HG03354 (cell line): ENCODE data around the gene NTF4.
"Not testable (repeated sequence)": the region's sequence is repeated elsewhere in the genome, so short reads cannot be mapped to it uniquely, and the experiment has no call there.

Source experiments
- ATAC-seq: cut with Tn5 transposase; IDR thresholded peaks from one replicate; pipeline ENCODE4 v1.9.1; 2021; ENCODE audit warnings: mild to moderate bottlenecking; ENCODE audit not compliant: unreplicated experiment, poor library complexity, severe bottlenecking

Gene NTF4

GRCh38 chr19:49092686-49093085, 28.1 kb upstream of the NTF4 start:
- ATAC-seq = no peak

DNA sequence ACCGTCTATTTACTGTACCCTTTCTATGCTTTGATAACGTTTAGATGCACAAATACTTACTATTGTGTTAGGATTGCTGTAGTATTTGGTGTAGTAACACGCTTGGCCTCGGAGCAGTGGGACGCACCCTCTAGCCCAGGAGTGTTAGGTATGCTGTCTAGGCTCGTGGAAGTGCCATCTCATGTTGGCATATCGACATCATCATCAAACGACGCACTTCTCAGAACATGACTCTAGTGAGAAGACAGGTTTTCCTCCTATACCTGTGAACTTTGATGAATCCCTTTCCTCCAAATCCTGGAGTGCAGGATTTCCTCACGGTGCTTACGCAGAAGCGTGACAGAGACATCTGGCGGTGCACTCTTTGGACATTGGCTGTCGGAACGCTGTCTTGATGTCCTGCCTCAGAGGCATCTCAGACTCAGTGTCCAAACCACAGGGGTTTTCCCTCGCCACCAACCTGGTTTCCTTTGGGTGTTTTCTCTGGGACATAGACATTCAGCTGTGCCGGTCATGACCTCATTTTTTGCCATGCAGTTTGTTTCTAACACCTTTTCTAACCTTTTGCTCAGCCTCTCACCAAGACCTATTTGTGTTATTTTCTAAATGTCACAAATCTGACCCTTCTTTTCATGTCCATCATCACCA, 26.9 kb upstream of the NTF4 start:
- no peak for ATAC-seq

DNA sequence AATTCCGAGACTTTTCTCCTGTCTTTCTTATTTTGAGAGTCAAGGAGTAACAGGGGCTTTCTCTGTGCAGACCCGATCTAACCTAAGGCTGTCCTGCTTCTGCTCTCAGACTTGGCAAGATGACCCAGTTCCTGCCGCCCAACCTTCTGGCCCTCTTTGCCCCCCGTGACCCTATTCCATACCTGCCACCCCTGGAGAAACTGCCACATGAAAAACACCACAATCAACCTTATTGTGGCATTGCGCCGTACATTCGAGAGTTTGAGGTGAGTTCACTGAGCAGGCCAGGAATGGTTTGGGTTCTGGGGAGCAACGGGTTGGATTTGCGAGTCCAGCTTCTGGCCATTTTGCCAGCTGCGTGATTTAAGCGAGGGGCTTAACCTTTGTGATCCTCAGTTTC, 21.7 kb upstream of the NTF4 start:
- ATAC-seq = no peak

- no peak for ATAC-seq
Observed at GRCh38 chr19:49085868-49086232, 21.2 kb upstream of the NTF4 start.

DNA sequence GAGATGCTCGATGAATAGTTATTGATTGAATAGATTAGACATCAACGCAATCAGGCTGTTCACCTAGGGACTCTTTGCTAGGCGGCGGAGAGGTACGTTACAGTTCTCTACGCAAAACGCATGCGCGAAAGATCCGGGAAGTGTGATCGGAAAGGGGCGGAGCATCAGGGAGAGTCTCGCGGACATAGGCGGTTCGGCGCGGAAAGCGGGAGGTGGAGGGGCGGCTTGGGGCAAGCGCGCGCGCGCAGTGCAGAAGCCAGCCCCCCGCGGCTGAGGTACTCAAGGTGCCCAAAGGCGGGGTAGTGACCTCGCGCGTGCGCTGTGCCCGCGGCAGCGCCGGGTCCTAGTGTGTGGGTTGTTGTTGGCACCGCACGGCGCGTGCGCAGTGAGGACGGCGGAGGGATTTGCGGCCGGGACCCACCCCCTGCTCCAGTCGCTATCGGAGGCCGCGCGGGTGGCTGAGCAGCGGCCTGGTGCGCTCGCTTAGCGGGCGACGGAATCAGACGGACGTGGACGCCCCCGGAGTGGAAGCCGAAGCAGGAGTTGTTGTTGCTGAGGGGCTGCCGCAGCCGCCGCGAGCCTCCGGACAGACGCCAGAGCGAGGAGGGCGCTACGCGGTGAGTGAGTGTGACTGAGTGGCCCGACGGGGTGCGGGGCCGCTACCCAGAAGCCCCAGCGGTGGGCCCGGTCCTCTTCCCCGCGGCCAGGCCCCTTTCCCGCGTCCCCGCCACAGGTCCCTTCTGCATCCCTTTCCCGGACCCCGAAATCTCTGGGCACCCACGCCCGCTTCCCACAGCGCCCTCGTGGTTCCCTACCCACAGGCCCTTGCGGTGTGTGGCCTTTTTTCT, 20.6 kb upstream of the NTF4 start, which contains the start of gene SNRNP70:
SNRNP70 (plus strand) TSS at position 432 of the 848 bp plus-strand sequence. CDS start 964 bp downstream, outside the sequence.
- peak; percentile 85 for ATAC-seq

DNA sequence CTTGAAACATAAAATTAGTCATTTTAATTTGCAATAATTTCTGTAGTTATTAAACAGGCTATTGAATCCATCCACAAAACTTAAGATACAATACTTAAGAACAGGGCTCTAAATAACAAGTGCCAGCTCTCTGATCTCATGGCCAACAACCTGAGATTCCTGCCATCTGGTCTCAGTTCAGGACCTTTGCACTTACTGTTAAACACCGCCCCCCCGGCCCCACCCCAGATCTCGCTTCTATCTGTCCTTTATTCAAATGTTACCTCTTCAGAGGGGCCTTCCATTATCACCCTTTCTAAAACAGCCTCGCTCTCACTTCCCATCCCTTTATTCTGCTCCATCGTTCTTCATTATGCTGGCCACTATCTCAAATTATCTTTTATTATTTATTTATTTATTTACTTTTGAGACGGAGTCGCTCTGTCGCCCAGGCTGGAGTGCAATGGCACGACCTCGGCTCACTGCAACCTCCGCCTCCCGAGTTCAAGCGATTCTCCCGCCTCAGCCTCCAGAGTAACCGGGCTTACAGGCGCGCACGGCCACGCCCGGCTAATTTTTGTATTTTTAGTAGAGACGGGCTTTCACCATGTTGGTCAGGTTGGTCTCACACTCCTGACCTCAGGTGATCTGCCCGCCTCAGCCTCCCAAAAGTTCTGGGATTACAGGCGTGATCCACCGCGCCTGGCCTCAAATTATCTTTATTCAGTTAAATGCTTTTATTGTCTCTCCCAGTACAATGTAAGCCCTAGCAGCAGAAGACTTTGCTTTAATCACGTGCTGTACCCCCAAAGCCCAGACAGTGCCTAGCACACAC, 19.8 kb upstream of the NTF4 start:
- no peak for ATAC-seq

- no peak for ATAC-seq
Observed at GRCh38 chr19:49081273-49081672, 16.7 kb upstream of the NTF4 start.

- no peak for ATAC-seq
Observed at GRCh38 chr19:49080392-49080791, 15.8 kb upstream of the NTF4 start.

- ATAC-seq = not testable (repeated sequence)
Observed at GRCh38 chr19:49074869-49075268, 10.3 kb upstream of the NTF4 start.

GRCh38 chr19:49073514-49074378, 9.1 kb upstream of the NTF4 start:
- no peak for ATAC-seq

GRCh38 chr19:49071860-49072547, 7.4 kb upstream of the NTF4 start:
- no peak for ATAC-seq

DNA sequence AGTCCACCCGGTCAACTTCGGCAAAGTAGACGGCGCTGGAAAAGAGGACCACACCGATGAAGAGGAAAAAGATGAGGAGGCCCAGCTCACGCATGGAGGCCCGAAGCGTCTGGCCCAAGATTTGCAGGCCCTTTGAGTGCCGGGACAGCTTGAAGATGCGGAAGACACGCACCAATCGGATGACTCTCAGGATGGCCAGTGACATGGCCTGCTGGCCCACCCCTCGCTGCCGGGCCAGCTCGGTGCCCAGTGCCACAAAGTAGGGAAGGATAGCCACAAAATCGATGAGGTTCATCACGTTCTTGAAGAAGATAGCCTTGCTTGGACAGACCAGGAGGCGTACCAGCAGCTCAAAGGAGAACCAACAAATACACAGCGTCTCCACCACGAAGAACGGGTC, 5.8 kb upstream of the NTF4 start:
- ATAC-seq = no peak

DNA sequence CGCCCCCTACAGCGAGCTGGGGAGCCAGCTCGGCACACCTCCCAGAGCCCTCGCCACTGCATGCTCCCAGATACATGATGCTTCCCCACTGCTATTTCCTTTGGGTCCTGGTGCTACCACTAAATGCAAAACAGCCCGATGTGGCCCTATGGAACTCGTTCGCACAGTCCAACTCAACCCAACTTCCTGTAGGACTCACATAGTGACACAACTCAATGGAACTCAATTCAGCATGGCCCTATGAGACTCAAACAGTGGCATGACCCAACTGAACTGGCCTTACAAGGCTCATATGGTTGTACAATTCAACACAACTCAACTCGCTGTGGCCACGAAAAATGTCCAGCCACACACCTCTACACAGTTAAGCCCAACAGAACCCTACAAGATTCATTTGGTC, 4.4 kb upstream of the NTF4 start:
- no peak for ATAC-seq

- ATAC-seq = no peak
Observed at GRCh38 chr19:49067554-49067953, 2.9 kb upstream of the NTF4 start.

DNA sequence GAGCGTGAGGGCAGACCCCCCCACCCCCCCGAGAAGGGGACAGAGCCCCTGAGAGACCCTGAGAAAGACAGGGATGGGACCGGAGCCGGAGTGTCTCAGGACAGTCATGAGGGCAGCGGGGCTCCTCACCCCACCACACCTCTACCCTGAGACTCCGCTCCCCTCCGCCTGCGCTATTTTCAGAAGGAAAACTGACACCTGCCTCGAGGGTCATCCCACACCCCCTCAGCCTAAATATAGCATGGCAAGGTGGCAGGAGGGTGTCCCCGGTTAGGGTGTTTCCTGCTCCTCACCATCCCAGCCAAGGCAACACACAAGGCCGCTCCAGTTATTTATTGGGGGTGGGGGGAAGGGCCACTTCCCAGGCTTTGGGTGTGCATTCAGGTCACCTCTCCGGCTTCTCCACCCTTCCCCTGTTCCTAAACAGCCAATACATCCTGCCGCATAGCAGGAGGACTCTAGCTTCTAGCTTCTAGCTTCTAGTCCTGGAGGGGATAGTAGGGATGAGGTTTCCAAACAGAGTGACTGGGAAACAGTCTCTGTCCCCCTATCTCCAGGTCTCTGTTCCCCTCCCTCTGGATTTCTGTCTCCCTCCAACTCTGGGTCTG, 1.4 kb upstream of the NTF4 start:
- ATAC-seq = no peak

GRCh38 chr19:49064029-49064629, 489 bp downstream of the NTF4 start:
- ATAC-seq = no peak

GRCh38 chr19:49061445-49061844, 3.2 kb downstream of the NTF4 start:
- ATAC-seq = no peak

GRCh38 chr19:49061000-49061399, 3.6 kb downstream of the NTF4 start:
- ATAC-seq = no peak
